ENCODE measurements around the gene HERC3. TPM values are rescaled to one million over a fixed set of nuclear protein-coding genes. Genes with fewer than 3 reads are reported as not detected.

HERC3 gene
- total RNA-seq, 1 experiment from 2014 or later, result 5.5 TPM

- TF ChIP-seq ZNF138 (CRISPR knock-in tag; conservative IDR thresholded peaks at IDR 0.05), result no peak
- TF ChIP-seq, protein P1, sequence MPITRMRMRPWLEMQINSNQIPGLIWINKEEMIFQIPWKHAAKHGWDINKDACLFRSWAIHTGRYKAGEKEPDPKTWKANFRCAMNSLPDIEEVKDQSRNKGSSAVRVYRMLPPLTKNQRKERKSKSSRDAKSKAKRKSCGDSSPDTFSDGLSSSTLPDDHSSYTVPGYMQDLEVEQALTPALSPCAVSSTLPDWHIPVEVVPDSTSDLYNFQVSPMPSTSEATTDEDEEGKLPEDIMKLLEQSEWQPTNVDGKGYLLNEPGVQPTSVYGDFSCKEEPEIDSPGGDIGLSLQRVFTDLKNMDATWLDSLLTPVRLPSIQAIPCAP (CRISPR knock-in tag; IDR thresholded peaks at IDR 0.05), result no peak
- TF ChIP-seq, protein P2, sequence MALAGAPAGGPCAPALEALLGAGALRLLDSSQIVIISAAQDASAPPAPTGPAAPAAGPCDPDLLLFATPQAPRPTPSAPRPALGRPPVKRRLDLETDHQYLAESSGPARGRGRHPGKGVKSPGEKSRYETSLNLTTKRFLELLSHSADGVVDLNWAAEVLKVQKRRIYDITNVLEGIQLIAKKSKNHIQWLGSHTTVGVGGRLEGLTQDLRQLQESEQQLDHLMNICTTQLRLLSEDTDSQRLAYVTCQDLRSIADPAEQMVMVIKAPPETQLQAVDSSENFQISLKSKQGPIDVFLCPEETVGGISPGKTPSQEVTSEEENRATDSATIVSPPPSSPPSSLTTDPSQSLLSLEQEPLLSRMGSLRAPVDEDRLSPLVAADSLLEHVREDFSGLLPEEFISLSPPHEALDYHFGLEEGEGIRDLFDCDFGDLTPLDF (CRISPR knock-in tag; IDR thresholded peaks at IDR 0.05), result no peak
Observed at GRCh38 chr4:88655226-88655625, 62.9 kb downstream of the HERC3 start (continued).

DNA sequence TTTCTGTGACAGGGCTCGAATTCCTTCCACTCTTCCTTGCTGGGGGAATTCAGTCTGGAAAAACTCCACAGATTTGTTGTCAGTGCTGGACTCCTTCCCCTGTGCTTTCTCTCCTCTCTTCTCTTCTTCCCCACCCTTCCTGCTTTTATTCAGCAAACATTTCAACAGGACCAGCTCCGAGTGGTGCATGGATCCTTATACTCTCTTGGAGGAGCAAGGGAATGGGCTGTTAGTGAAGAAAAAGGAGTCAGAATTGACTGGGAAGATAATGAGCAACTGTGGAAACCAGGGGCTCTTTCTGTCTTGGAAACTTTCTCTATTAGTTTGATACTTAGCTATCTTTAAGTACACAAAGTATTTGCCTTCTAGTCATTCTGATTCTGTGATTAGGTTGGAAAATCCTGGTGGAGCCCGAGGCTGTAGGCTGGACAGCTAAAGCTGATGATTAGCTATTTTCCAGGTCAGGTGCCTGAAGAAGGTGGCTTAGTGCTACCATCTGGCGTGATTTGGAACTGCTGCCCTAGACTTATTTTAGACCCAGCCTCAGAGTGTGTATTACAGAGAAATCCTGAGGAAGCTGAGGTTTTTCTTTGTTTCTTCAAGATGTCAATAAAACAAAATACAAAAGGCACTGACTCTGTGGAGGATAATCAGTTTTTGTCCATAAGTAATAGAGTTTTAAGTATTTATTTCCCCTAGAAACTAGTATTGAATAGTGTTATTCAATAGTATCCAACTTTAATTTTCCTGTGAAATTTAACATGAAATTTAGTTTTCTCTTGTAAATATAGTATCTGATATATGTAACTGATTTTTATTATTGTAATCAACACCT lies 67.0 kb downstream of the HERC3 start:
- peak; percentile 99 for ATAC-seq
- POLR2A ChIA-PET, result interaction anchor here (0.6 kb wide), 1 partner anchor 120 kb away, joined by 5 read pairs; no protein-coding TSS in a partner anchor
- TF ChIP-seq ZNF425 (CRISPR knock-in tag; conservative IDR thresholded peaks at IDR 0.05), result no peak
- no peak for TF ChIP-seq ATF6 (CRISPR knock-in tag; IDR thresholded peaks at IDR 0.05)
- TF ChIP-seq ERG (CRISPR knock-in tag; IDR thresholded peaks at IDR 0.05), result no peak
- TF ChIP-seq, protein P3, sequence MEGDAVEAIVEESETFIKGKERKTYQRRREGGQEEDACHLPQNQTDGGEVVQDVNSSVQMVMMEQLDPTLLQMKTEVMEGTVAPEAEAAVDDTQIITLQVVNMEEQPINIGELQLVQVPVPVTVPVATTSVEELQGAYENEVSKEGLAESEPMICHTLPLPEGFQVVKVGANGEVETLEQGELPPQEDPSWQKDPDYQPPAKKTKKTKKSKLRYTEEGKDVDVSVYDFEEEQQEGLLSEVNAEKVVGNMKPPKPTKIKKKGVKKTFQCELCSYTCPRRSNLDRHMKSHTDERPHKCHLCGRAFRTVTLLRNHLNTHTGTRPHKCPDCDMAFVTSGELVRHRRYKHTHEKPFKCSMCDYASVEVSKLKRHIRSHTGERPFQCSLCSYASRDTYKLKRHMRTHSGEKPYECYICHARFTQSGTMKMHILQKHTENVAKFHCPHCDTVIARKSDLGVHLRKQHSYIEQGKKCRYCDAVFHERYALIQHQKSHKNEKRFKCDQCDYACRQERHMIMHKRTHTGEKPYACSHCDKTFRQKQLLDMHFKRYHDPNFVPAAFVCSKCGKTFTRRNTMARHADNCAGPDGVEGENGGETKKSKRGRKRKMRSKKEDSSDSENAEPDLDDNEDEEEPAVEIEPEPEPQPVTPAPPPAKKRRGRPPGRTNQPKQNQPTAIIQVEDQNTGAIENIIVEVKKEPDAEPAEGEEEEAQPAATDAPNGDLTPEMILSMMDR (IDR thresholded peaks at IDR 0.05), result peak; percentile 43; the same call in 1 of the 2 replicates
- no peak for TF ChIP-seq ZNF121 (CRISPR knock-in tag; IDR thresholded peaks at IDR 0.05)
- no peak for TF ChIP-seq ZNF671 (CRISPR knock-in tag; IDR thresholded peaks at IDR 0.05)
- no peak for TF ChIP-seq JUN (CRISPR knock-in tag; IDR thresholded peaks at IDR 0.05)
- TF ChIP-seq NFE2L1 (CRISPR knock-in tag; IDR thresholded peaks at IDR 0.05), result no peak
- no peaks in the 10 kb centered on the region for H3K27me3 Mint-ChIP-seq (ENCODE audit: low read depth)
- H3K27ac Mint-ChIP-seq, result no peak overlapping the region; the same call in 1 of the 2 replicates
- DNase-seq (ENCODE audit: low spot score), result peak; percentile 32
- H3K4me3 Mint-ChIP-seq, result no peak overlapping the region
- peaks cover 8% of the 10 kb centered on the region for H3K9me3 Mint-ChIP-seq
- peaks cover 19% of the 10 kb centered on the region for H3K4me1 Mint-ChIP-seq
- H3K36me3 Mint-ChIP-seq, result peaks cover 3% of the 10 kb centered on the region; the same call in 1 of the 2 replicates
- CTCF ChIA-PET, result interaction anchor here (0.6 to 1.7 kb wide), 36 partner anchors 9 to 604 kb away, joined by 3 to 74 read pairs (median 4); partner anchors contain the start of genes HERC3, PPM1K and PYURF

GRCh38 chr4:88659890-88660208 lies 67.6 kb downstream of the HERC3 start:
- Mint-ChIP-seq H3K4me3 (no peak overlapping the region), H3K9me3 (peaks cover 8% of the 10 kb centered on the region), H3K36me3 (peaks cover 3% of the 10 kb centered on the region; the same call in 1 of the 2 replicates), H3K27ac (no peak overlapping the region; the same call in 1 of the 2 replicates), H3K27me3 (ENCODE audit: low read depth) (no peaks in the 10 kb centered on the region), H3K4me1 (peaks cover 19% of the 10 kb centered on the region)
- ATAC-seq (no peak), DNase-seq (ENCODE audit: low spot score) (no peak)
- ChIA-PET CTCF (interaction anchor here (1.0 to 1.7 kb wide), 23 partner anchors 9 to 605 kb away, joined by 3 to 74 read pairs (median 6); partner anchors contain the start of genes HERC3, PPM1K and PYURF), POLR2A (no interaction called here)
- TF ChIP-seq MLX (CRISPR knock-in tag; IDR thresholded peaks at IDR 0.05) (no peak), ZNF396 (CRISPR knock-in tag; IDR thresholded peaks at IDR 0.05; ENCODE audit: borderline replicate concordance) (no peak), NFATC4 (CRISPR knock-in tag; IDR thresholded peaks at IDR 0.05) (no peak), JUN (CRISPR knock-in tag; IDR thresholded peaks at IDR 0.05) (no peak), ZNF138 (CRISPR knock-in tag; conservative IDR thresholded peaks at IDR 0.05) (no peak), CBFB (CRISPR knock-in tag; IDR thresholded peaks at IDR 0.05; ENCODE audit: low read depth) (no peak), CREM (CRISPR knock-in tag; IDR thresholded peaks at IDR 0.05) (no peak)
- TF ChIP-seq, protein P4, sequence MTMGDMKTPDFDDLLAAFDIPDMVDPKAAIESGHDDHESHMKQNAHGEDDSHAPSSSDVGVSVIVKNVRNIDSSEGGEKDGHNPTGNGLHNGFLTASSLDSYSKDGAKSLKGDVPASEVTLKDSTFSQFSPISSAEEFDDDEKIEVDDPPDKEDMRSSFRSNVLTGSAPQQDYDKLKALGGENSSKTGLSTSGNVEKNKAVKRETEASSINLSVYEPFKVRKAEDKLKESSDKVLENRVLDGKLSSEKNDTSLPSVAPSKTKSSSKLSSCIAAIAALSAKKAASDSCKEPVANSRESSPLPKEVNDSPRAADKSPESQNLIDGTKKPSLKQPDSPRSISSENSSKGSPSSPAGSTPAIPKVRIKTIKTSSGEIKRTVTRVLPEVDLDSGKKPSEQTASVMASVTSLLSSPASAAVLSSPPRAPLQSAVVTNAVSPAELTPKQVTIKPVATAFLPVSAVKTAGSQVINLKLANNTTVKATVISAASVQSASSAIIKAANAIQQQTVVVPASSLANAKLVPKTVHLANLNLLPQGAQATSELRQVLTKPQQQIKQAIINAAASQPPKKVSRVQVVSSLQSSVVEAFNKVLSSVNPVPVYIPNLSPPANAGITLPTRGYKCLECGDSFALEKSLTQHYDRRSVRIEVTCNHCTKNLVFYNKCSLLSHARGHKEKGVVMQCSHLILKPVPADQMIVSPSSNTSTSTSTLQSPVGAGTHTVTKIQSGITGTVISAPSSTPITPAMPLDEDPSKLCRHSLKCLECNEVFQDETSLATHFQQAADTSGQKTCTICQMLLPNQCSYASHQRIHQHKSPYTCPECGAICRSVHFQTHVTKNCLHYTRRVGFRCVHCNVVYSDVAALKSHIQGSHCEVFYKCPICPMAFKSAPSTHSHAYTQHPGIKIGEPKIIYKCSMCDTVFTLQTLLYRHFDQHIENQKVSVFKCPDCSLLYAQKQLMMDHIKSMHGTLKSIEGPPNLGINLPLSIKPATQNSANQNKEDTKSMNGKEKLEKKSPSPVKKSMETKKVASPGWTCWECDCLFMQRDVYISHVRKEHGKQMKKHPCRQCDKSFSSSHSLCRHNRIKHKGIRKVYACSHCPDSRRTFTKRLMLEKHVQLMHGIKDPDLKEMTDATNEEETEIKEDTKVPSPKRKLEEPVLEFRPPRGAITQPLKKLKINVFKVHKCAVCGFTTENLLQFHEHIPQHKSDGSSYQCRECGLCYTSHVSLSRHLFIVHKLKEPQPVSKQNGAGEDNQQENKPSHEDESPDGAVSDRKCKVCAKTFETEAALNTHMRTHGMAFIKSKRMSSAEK (CRISPR knock-in tag; IDR thresholded peaks at IDR 0.05; ENCODE audit: borderline replicate concordance), result no peak

All from WTC11 (cell line).